ENCODE measurements around the gene TNFSF13B. TPM values are rescaled to one million over a fixed set of nuclear protein-coding genes. Genes with fewer than 3 reads are reported as not detected.
"Not testable (repeated sequence)": the region's sequence is repeated elsewhere in the genome, so short reads cannot be mapped to it uniquely, and the experiment has no call there.

Gene TNFSF13B
- polyA plus RNA-seq, 1 experiment = 1.1 TPM

DNA sequence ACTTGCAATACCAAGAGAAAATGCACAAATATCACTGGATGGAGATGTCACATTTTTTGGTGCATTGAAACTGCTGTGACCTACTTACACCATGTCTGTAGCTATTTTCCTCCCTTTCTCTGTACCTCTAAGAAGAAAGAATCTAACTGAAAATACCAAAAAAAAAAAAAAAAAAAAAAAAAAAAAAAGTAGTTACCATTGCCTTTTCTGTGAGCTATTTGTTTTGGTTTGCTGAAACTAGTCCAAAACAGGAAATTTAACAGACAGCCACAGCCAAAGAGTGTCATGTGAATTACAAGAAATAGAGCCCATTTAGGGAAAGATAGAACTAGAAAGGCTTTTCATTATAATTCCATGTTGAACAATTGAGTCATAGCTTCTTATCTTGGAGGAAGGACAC, 37.3 kb downstream of the TNFSF13B start:
- TF ChIP-seq, protein P1, sequence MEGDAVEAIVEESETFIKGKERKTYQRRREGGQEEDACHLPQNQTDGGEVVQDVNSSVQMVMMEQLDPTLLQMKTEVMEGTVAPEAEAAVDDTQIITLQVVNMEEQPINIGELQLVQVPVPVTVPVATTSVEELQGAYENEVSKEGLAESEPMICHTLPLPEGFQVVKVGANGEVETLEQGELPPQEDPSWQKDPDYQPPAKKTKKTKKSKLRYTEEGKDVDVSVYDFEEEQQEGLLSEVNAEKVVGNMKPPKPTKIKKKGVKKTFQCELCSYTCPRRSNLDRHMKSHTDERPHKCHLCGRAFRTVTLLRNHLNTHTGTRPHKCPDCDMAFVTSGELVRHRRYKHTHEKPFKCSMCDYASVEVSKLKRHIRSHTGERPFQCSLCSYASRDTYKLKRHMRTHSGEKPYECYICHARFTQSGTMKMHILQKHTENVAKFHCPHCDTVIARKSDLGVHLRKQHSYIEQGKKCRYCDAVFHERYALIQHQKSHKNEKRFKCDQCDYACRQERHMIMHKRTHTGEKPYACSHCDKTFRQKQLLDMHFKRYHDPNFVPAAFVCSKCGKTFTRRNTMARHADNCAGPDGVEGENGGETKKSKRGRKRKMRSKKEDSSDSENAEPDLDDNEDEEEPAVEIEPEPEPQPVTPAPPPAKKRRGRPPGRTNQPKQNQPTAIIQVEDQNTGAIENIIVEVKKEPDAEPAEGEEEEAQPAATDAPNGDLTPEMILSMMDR (IDR thresholded peaks at IDR 0.05; ENCODE audit: low read depth, low read length) = no peak
- no peak for DNase-seq (ENCODE audit: low read depth, low spot score)
- POLR2A ChIA-PET = no interaction called here
- CTCF ChIA-PET = no interaction called here
- Histone ChIP-seq H3K27me3 (ENCODE audit: control insufficient read depth, insufficient read depth, low read length) (no peaks in the 10 kb centered on the region), H3K4me3 (ENCODE audit: low read depth, low read length) (no peak overlapping the region), H3K9me3 (ENCODE audit: control insufficient read depth, insufficient read depth, low read length) (no peaks in the 10 kb centered on the region), H3K27ac (ENCODE audit: low read depth, low read length) (no peak overlapping the region)

DNA sequence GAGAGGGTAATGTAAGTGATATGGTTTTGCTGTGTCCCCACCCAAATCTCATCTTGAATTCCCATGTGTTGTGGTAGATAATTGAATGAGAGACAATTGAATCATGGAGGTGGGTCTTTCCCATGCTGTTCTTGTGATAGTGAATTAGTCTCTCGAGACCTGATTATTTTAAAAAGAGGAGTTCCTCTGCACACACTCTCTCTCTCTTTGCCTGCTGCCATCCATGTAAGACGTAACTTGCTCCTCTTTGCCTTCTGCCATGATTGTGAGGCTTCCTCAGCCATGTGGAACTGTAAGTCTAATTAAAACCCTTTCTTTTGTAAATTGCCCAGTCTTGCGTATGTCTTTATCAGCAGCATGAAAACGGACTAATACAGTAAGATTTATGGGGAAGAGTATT, 42.1 kb downstream of the TNFSF13B start:
- H3K27me3 ChIP-seq (ENCODE audit: control insufficient read depth, insufficient read depth, low read length); H3K27ac ChIP-seq (ENCODE audit: low read depth, low read length); DNase-seq (ENCODE audit: low read depth, low spot score); POLR2A ChIA-PET; H3K9me3 ChIP-seq (ENCODE audit: control insufficient read depth, insufficient read depth, low read length); H3K4me3 ChIP-seq (ENCODE audit: low read depth, low read length): not testable (repeated sequence)
- CTCF ChIA-PET = interaction anchor here (0.5 kb wide), 1 partner anchor 8 kb away, joined by 3 read pairs; no protein-coding TSS in a partner anchor

DNA sequence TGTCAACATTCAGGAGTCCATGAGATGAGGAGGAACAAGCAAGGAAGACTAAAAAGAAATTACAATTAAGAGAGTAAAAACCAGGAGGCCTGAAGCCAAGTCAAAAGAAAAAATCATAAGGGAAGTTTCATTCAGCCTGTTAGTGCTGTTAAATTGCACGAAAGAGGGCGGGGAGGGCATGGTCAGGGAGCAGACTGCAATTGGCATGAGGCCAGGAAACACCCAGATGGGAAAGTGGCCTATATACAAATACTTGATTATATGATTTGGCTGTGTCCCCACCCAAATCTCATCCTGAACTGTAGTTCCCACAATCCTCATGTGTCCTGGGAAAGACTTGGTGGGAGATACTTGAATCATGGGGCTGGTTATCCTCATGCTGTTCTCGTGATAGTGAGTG, 43.9 kb downstream of the TNFSF13B start:
- no peak for DNase-seq (ENCODE audit: low read depth, low spot score)

DNA sequence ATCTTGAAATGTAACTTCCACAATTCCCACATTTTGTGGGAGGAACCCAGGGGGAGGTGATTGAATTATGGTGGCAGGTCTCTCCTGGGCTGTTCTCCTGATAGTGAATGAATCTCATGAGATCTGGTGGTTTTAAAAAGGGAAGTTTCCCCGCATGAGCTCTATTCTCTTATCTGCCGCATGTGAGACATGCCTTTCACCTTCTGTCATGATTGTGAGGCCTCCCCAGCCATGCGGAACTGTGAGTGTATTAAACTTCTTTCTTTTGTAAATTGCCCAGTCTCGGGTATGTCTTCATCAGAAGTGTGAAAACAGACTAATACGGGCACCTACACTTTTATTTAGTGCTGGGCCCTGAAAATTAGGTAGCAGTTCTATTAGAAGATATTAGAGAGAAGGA, 45.8 kb downstream of the TNFSF13B start:
- Histone ChIP-seq H3K27me3 (ENCODE audit: control insufficient read depth, insufficient read depth, low read length) (no peaks in the 10 kb centered on the region), H3K9me3 (ENCODE audit: control insufficient read depth, insufficient read depth, low read length) (no peaks in the 10 kb centered on the region), H3K27ac (ENCODE audit: low read depth, low read length) (no peak overlapping the region), H3K4me3 (ENCODE audit: low read depth, low read length) (no peak overlapping the region)
- no peak for DNase-seq (ENCODE audit: low read depth, low spot score)
- CTCF ChIA-PET = interaction anchor here (1.1 kb wide), 1 partner anchor 580 kb away, joined by 3 read pairs; no protein-coding TSS in a partner anchor
- POLR2A ChIA-PET = no interaction called here
- TF ChIP-seq, protein P1 (IDR thresholded peaks at IDR 0.05; ENCODE audit: low read depth, low read length) = no peak

More for the DNA sequence above, 43.9 kb downstream of the TNFSF13B start:
- TF ChIP-seq, protein P1 (IDR thresholded peaks at IDR 0.05; ENCODE audit: low read depth, low read length) = no peak
- no peaks in the 10 kb centered on the region for H3K9me3 ChIP-seq (ENCODE audit: control insufficient read depth, insufficient read depth, low read length)
- no peak overlapping the region for H3K27ac ChIP-seq (ENCODE audit: low read depth, low read length)
- ChIA-PET POLR2A (no interaction called here), CTCF (no interaction called here)
- H3K4me3 ChIP-seq (ENCODE audit: low read depth, low read length) = no peak overlapping the region
- no peaks in the 10 kb centered on the region for H3K27me3 ChIP-seq (ENCODE audit: control insufficient read depth, insufficient read depth, low read length)

DNA sequence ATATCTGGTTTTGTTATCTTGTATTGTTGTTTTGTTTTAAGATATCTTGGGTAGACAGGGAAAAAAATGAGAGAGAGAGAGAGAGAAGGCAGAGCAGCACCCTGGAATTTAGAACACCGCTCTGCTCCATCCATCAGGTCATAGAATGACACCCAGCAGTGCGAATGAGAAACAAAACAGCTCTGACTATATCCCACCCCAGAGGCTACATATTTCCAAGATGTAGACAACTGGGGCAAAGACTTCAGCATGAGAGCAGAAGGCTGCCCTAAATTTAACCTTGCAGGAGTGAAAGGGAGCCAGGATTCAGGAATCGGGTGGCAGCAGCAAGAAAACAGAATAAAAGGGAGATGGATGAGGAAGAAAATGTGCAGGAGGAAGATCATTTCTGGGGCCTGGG, 46.5 kb downstream of the TNFSF13B start:
- TF ChIP-seq, protein P1 (IDR thresholded peaks at IDR 0.05; ENCODE audit: low read depth, low read length) = no peak
- Histone ChIP-seq H3K27ac (ENCODE audit: low read depth, low read length) (no peak overlapping the region), H3K27me3 (ENCODE audit: control insufficient read depth, insufficient read depth, low read length) (no peaks in the 10 kb centered on the region), H3K4me3 (ENCODE audit: low read depth, low read length) (no peak overlapping the region), H3K9me3 (ENCODE audit: control insufficient read depth, insufficient read depth, low read length) (no peaks in the 10 kb centered on the region)
- no peak for DNase-seq (ENCODE audit: low read depth, low spot score)
- CTCF ChIA-PET = interaction anchor here (1.0 kb wide), 1 partner anchor 10 kb away, joined by 3 read pairs; no protein-coding TSS in a partner anchor
- POLR2A ChIA-PET = interaction anchor here (0.6 kb wide), 1 partner anchor 35 kb away, joined by 3 read pairs; no protein-coding TSS in a partner anchor
